Activated T-cell treated with anti-CD3 and anti-CD28 coated beads, Interleukin-2, amount 50 U/mL, for 48 hours (primary cell): ENCODE data around the gene MXRA5.
"Not testable (repeated sequence)": the region's sequence is repeated elsewhere in the genome, so short reads cannot be mapped to it uniquely, and the experiment has no call there.

Experiments used
- DNase-seq, 2 experiments: peaks; one replicate each; pipeline ENCODE4 v3.0.0-alpha.2; 2020

MXRA5 gene, protein sequence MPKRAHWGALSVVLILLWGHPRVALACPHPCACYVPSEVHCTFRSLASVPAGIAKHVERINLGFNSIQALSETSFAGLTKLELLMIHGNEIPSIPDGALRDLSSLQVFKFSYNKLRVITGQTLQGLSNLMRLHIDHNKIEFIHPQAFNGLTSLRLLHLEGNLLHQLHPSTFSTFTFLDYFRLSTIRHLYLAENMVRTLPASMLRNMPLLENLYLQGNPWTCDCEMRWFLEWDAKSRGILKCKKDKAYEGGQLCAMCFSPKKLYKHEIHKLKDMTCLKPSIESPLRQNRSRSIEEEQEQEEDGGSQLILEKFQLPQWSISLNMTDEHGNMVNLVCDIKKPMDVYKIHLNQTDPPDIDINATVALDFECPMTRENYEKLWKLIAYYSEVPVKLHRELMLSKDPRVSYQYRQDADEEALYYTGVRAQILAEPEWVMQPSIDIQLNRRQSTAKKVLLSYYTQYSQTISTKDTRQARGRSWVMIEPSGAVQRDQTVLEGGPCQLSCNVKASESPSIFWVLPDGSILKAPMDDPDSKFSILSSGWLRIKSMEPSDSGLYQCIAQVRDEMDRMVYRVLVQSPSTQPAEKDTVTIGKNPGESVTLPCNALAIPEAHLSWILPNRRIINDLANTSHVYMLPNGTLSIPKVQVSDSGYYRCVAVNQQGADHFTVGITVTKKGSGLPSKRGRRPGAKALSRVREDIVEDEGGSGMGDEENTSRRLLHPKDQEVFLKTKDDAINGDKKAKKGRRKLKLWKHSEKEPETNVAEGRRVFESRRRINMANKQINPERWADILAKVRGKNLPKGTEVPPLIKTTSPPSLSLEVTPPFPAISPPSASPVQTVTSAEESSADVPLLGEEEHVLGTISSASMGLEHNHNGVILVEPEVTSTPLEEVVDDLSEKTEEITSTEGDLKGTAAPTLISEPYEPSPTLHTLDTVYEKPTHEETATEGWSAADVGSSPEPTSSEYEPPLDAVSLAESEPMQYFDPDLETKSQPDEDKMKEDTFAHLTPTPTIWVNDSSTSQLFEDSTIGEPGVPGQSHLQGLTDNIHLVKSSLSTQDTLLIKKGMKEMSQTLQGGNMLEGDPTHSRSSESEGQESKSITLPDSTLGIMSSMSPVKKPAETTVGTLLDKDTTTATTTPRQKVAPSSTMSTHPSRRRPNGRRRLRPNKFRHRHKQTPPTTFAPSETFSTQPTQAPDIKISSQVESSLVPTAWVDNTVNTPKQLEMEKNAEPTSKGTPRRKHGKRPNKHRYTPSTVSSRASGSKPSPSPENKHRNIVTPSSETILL (N-terminal part only)

GRCh38 chrX:3346501-3347259 lies at the start of gene MXRA5:
Gene MXRA5 (minus strand): TSS chrX:3346652. CDS start chrX:3343833, 2,819 bp downstream.
- no peak for DNase-seq

- DNase-seq = no peak
Observed at GRCh38 chrX:3393581-3394111, 47.2 kb upstream of the MXRA5 start.

DNA sequence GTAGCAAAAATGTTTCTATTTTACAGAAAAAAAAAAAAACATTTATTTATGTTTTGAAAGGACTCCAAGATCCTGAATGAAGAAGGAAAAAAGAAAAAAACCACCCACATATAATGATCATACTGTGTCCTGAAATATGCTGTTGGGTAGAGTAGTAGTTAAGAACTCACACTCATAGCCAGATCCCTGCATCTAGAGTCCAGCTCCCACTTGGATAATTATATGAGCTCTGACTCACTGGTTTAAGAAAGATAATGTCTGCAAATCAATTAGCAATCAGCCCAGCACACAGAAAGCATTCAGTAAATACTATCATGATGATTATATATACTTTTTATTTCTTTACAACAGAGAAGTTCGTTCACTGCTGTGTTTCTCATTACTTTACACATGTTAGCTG lies 46.7 kb upstream of the MXRA5 start:
- no peak for DNase-seq

- no peak for DNase-seq
Observed at GRCh38 chrX:3388457-3388856, 42.0 kb upstream of the MXRA5 start.

GRCh38 chrX:3384327-3384726 lies 37.9 kb upstream of the MXRA5 start:
- DNase-seq = no peak

DNA sequence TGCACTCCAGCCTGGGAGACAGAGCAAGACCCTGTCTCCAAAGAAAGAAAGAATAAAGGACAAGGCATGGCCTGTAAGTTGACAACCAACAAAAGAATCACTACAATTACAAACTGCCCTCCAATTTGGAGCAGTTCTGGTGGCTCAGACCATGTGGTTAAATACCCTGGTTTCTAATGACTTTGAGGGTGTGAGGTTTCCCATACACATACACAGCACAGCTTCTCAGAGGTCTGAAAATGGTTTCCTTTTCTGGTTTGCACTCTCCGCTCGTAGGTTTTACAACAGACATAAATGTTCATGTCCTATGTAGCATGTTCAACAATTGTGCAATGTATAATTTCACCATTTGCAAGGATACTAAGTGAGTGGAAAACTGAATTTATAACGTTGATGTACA lies 34.2 kb upstream of the MXRA5 start:
- DNase-seq = no peak

GRCh38 chrX:3379111-3379510 lies 32.7 kb upstream of the MXRA5 start:
- DNase-seq = no peak

GRCh38 chrX:3378156-3378555 lies 31.7 kb upstream of the MXRA5 start:
- no peak for DNase-seq

- no peak for DNase-seq
Observed at GRCh38 chrX:3377560-3377959, 31.1 kb upstream of the MXRA5 start.

GRCh38 chrX:3375878-3376508 lies 29.5 kb upstream of the MXRA5 start:
- not testable (repeated sequence) for DNase-seq

DNA sequence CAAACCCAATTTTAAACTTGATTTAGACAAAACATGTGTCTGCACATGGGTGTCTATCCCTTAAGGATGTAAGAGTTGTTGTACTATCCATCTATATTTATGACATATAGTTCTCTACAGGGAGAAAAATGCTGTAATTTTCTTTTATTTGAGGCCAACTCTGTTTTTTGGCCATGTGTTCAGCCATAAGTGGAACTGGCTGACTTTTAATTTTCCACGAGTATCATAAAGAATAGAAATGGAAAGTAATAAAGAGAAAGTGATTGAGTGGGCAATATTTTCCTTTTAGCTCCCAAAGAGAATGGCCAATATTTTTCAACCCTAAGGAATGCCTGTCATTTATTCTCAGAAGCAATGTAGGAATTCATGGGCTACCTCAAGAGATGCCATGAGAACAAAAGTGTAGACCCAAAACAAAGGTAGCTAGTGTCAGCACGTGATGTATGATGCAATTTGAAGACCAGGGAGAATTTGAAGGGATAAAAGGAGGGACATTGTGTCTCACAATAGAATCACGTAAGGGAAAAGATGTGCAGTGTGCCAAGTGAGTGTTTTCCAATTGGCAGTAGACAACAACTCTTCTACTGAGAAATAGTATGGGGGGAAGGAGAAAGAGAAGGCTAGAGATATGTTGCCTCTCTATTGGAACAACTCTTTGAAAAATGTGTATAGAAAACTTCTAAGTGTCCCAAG lies 27.8 kb upstream of the MXRA5 start:
- DNase-seq = no peak

- DNase-seq = no peak
Observed at GRCh38 chrX:3371163-3371562, 24.7 kb upstream of the MXRA5 start.

DNA sequence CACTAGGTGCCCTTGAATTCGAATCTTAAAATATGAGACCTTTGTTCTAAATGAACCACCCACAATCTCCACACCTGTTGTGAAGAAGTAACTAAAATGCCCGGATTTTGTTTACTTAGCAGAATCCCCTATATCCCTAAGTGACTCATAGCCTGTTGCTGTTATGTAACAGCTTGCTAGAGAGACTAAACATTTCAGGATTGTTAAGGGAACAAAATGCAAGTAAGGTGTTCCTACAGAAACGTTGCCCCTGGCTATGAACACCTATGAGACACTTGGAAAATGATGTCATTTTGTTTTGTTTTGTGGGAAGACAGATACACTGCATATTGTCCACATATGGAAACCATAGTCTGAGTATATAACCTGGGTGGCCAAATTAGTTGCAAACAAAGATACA lies 24.2 kb upstream of the MXRA5 start:
- DNase-seq = no peak

DNA sequence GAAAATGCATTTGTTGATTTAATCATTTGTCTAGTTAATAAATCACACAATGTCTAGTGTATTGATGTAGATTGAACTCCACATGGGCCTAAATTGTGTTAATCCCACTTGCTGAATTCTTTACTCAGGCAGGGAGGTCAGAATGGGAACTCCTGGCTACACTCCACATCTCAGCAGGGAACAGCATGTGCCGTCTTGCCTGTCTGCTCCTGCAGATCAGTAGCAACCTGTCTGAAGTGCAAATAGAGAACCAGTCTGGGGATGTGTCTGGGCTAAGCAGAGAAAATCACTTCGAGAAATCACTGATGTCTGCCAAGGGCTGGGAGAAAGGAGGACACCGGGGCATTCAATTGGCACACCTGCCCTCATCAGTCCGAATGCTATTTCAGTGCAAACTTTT lies 16.5 kb upstream of the MXRA5 start:
- DNase-seq = no peak

- DNase-seq = no peak
Observed at GRCh38 chrX:3360881-3361280, 14.4 kb upstream of the MXRA5 start.

DNA sequence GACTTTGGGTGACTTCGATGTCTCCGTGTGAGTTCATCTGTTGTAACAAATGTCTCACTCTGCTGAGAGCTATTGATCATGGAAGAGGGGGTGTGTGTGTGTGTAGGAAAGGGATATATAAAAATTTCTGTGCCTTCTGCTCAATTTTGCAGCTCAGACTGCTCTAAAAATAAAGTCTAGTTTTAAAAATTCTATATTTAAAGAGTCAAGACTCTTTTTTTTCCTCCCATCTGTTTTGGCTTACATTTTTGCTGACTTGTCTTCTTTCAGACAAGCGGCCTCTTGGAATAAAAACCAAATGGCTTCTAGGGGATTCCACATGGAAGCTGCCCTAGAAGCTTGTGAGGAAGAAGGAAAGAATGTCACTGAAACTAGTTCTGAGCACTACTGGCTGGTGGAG lies 6.3 kb upstream of the MXRA5 start:
- not testable (repeated sequence) for DNase-seq

GRCh38 chrX:3351276-3351675 lies 4.8 kb upstream of the MXRA5 start:
- DNase-seq = no peak

DNA sequence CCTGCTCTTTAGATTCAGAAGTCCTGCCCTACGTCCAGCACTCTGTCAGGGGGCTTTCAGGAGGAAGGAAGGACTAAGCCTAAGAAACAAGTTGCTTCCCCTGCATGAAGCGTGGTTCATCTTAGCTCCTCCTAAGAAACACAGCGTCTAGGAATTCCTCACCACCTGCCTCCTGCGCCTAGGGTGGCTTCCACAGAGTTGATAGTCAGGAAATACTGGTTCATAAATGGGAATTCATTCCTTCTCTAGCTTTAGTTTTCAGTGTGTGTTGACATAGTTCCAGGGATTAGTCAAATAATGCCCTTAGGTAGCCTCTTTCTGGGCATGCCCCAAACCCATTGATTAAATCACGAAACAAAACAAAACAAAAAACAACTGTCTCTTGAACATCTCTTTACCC lies 1.7 kb upstream of the MXRA5 start:
- DNase-seq = no peak

- no peak for DNase-seq
Observed at GRCh38 chrX:3345281-3346191, 916 bp downstream of the MXRA5 start.

DNA sequence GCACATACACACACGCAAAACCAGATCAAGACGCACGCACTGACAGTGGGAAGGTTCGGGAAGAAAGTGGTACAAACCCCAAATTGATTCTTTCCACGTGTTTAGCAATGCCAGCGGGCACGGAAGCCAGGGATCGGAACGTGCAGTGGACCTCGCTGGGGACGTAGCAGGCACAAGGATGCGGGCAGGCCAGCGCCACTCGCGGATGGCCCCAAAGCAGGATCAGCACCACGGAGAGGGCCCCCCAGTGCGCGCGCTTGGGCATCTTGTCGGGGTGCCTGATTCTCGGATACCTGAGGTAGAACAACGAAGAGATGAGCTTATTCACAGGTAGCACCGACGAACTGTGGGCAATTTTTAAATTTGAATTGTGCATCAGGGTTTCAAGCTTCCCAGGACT lies 2.9 kb downstream of the MXRA5 start:
- not testable (repeated sequence) for DNase-seq
